Activated naive CD4-positive, alpha-beta T cell treated with anti-CD3 and anti-CD28 coated beads, Interleukin-2, amount 10 ng/mL, durations not matched to agents 7 days and 5 days (primary cell): ENCODE measurements around the gene ARHGAP12.
"Not testable (repeated sequence)": the region's sequence is repeated elsewhere in the genome, so short reads cannot be mapped to it uniquely, and the experiment has no call there.

Experiments
- CTCF ChIA-PET: fragments of 350-600 bp; sonication (Branson Sonifier 250); formaldehyde crosslinking; loops from one replicate; lab custom pipeline; 2021; ENCODE audit warnings: antibody characterized with exemption; lab: Charles Lee
- DNase-seq: peaks from one replicate; pipeline ENCODE4 v3.0.0-alpha.2; 2020
- H3K27ac Mint-ChIP-seq: one replicate; pipeline ENCODE4 v1.8.0; 2021; ENCODE audit warnings: mild to moderate bottlenecking, moderate library complexity, mixed read lengths
- H3K27me3 Mint-ChIP-seq: one replicate; pipeline ENCODE4 v1.8.0; 2021; ENCODE audit warnings: mild to moderate bottlenecking, mixed read lengths
- H3K36me3 Mint-ChIP-seq: one replicate; pipeline ENCODE4 v1.8.0; 2021; ENCODE audit warnings: mixed read lengths
- H3K4me1 Mint-ChIP-seq: one replicate; pipeline ENCODE4 v1.8.0; 2021; ENCODE audit warnings: mixed read lengths
- H3K4me3 Mint-ChIP-seq: one replicate; pipeline ENCODE4 v1.8.0; 2021; ENCODE audit warnings: mild to moderate bottlenecking, moderate library complexity, mixed read lengths
- H3K9me3 Mint-ChIP-seq: one replicate; pipeline ENCODE4 v1.8.0; 2021; ENCODE audit warnings: mixed read lengths

The ARHGAP12 gene

GRCh38 chr10:31897506-31897905 lies 31.1 kb downstream of the ARHGAP12 start:
- CTCF ChIA-PET = interaction anchor here (1.0 to 1.3 kb wide), 2 partner anchors 35 to 1269 kb away, joined by 3 to 4 read pairs; no protein-coding TSS in a partner anchor
- Mint-ChIP-seq H3K27me3 (no peaks in the 10 kb centered on the region), H3K4me3 (no peak overlapping the region), H3K36me3 (peaks cover 21% of the 10 kb centered on the region), H3K9me3 (peaks cover 2% of the 10 kb centered on the region), H3K4me1 (no peaks in the 10 kb centered on the region), H3K27ac (no peak overlapping the region)
- no peak for DNase-seq

GRCh38 chr10:31896968-31897384 lies 31.7 kb downstream of the ARHGAP12 start:
- Mint-ChIP-seq H3K27ac (no peak overlapping the region), H3K4me1 (no peaks in the 10 kb centered on the region), H3K9me3 (peaks cover 2% of the 10 kb centered on the region), H3K4me3 (no peak overlapping the region), H3K36me3 (peaks cover 20% of the 10 kb centered on the region), H3K27me3 (no peaks in the 10 kb centered on the region)
- DNase-seq = no peak
- CTCF ChIA-PET = interaction anchor here (1.0 to 1.3 kb wide), 2 partner anchors 35 to 1269 kb away, joined by 3 to 4 read pairs; no protein-coding TSS in a partner anchor

GRCh38 chr10:31895722-31896121 lies 32.9 kb downstream of the ARHGAP12 start:
- H3K4me1 Mint-ChIP-seq, H3K27me3 Mint-ChIP-seq, H3K27ac Mint-ChIP-seq, CTCF ChIA-PET, DNase-seq, H3K4me3 Mint-ChIP-seq, H3K9me3 Mint-ChIP-seq: not testable (repeated sequence)
- H3K36me3 Mint-ChIP-seq = peaks cover 19% of the 10 kb centered on the region

DNA sequence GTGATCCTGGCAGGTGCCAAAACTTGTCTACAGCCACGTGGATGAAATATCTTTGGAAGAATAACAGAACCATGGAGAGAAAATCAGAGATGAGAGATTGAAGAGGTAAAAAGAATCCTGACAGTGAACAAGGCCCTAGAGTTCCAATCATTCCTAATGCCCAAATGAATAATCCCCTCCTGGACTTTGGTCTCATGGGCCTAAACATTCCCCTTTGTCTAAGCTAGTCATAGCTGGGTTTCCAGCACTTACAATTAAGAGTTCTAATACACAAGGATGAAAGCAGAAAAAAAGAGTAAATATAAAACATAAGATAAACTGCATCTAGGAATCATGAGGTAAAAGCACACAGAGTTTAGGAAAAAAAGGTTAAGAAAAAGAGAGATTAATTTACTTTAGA lies 40.2 kb downstream of the ARHGAP12 start:
- H3K9me3 Mint-ChIP-seq = no peaks in the 10 kb centered on the region
- H3K27ac Mint-ChIP-seq = no peak overlapping the region
- peaks cover 10% of the 10 kb centered on the region for H3K36me3 Mint-ChIP-seq
- no peak overlapping the region for H3K4me3 Mint-ChIP-seq
- CTCF ChIA-PET = no interaction called here
- no peaks in the 10 kb centered on the region for H3K4me1 Mint-ChIP-seq
- DNase-seq = no peak
- no peaks in the 10 kb centered on the region for H3K27me3 Mint-ChIP-seq

DNA sequence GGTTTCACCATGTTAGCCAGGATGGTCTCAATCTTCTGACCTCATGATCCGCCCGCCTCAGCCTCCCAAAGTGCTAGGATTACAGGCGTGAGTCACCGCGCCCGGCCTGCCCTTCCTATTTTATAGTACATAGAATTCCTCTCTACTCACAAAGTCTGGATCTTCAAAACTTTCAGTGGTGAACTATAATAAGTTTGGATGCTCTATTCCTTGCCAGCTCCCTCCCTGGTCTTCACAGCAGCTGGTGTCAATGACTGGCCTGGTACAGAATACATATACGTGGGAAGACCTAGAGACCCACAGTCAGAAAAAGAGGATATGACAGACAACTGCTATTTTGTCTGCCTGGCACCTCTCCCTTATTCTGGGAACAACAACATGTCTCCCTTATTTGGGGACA lies 40.8 kb downstream of the ARHGAP12 start:
- H3K9me3 Mint-ChIP-seq = no peaks in the 10 kb centered on the region
- H3K27ac Mint-ChIP-seq = no peak overlapping the region
- CTCF ChIA-PET = no interaction called here
- no peak for DNase-seq
- no peaks in the 10 kb centered on the region for H3K27me3 Mint-ChIP-seq
- no peak overlapping the region for H3K4me3 Mint-ChIP-seq
- peaks cover 5% of the 10 kb centered on the region for H3K36me3 Mint-ChIP-seq
- H3K4me1 Mint-ChIP-seq = no peaks in the 10 kb centered on the region

DNA sequence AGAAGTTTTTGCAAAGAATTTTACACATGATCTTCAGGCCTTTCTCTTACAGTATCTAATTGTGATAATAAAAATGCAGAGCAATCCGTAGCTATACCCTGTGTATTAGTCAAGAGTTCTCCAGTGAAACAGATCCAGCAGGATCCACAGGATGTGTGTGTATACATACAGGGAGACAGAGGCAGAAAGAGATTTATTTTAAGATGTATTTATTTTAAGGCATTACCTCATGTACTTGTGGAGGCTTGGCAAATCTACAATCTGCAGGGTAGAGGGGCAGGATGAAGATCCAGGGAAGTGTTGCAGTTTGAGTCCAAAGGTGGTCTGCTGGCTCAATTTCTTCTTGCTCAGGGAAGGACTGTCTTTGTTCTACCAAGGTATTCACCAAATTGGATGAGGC lies 41.7 kb downstream of the ARHGAP12 start:
- CTCF ChIA-PET = interaction anchor here (1.7 kb wide), 1 partner anchor 25 kb away, joined by 5 read pairs; no protein-coding TSS in a partner anchor
- Mint-ChIP-seq H3K27ac (no peak overlapping the region), H3K4me3 (no peak overlapping the region), H3K36me3 (peaks cover 5% of the 10 kb centered on the region), H3K9me3 (no peaks in the 10 kb centered on the region), H3K4me1 (no peaks in the 10 kb centered on the region), H3K27me3 (no peaks in the 10 kb centered on the region)
- DNase-seq = no peak

DNA sequence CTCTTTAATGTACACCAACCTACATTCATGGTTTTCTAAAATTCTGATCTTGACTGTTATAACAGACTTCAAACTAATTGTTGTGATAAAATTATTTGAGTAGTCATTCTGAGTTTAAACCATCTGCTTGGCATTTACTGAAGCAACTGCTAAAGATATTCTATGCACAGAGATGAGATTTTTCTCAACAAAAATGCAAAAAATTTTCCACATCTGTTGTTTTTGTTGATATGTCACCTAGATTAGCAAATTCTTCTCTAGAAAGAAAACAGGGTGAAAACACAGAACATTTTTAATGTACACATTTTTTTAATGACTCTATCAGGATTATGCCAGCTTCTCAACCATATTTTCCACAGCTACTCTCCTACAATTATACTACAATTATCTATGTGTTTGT lies 42.7 kb downstream of the ARHGAP12 start:
- H3K9me3 Mint-ChIP-seq = no peaks in the 10 kb centered on the region
- CTCF ChIA-PET = interaction anchor here (1.7 kb wide), 1 partner anchor 24 kb away, joined by 5 read pairs; no protein-coding TSS in a partner anchor
- no peaks in the 10 kb centered on the region for H3K27me3 Mint-ChIP-seq
- no peak overlapping the region for H3K4me3 Mint-ChIP-seq
- H3K27ac Mint-ChIP-seq = no peak overlapping the region
- no peak for DNase-seq
- no peaks in the 10 kb centered on the region for H3K4me1 Mint-ChIP-seq
- peaks cover 3% of the 10 kb centered on the region for H3K36me3 Mint-ChIP-seq

- no peak overlapping the region for H3K27ac Mint-ChIP-seq
- H3K36me3 Mint-ChIP-seq = peaks cover 3% of the 10 kb centered on the region
- CTCF ChIA-PET = no interaction called here
- H3K4me1 Mint-ChIP-seq = no peaks in the 10 kb centered on the region
- H3K9me3 Mint-ChIP-seq = no peaks in the 10 kb centered on the region
- DNase-seq = no peak
- H3K27me3 Mint-ChIP-seq = no peaks in the 10 kb centered on the region
- no peak overlapping the region for H3K4me3 Mint-ChIP-seq
These were observed 44.2 kb downstream of the ARHGAP12 start for GRCh38 chr10:31884386-31884785.

- Mint-ChIP-seq H3K36me3 (peaks cover 3% of the 10 kb centered on the region), H3K4me3 (no peak overlapping the region), H3K4me1 (no peaks in the 10 kb centered on the region), H3K9me3 (no peaks in the 10 kb centered on the region), H3K27ac (no peak overlapping the region), H3K27me3 (no peaks in the 10 kb centered on the region)
- DNase-seq = no peak
- CTCF ChIA-PET = interaction anchor here (0.7 kb wide), 1 partner anchor 303 kb away, joined by 6 read pairs; no protein-coding TSS in a partner anchor
These were observed 45.2 kb downstream of the ARHGAP12 start for GRCh38 chr10:31883397-31883796.

DNA sequence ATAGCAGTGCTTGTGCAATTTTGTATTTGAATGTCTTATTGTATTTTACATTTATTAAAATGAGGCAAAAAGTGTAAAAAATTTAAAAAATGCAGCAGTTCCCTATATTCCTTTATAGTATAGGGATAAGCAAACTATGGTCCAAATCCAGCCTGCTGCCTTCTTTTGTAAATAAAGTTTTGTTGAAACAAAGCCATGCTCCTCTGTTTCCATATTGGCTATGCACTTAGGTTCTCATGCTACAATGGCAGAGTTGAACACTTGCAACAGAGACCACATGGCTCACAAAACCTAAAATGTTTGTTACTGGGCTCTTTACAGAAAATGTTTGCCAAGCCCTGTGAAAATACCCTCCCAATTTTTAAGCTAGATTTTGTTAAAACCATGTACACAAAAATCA lies 50.1 kb downstream of the ARHGAP12 start:
- DNase-seq = no peak
- Mint-ChIP-seq H3K4me3 (no peak overlapping the region), H3K36me3 (no peaks in the 10 kb centered on the region), H3K4me1 (peaks cover 18% of the 10 kb centered on the region), H3K27ac (no peak overlapping the region), H3K27me3 (no peaks in the 10 kb centered on the region), H3K9me3 (no peaks in the 10 kb centered on the region)
- CTCF ChIA-PET = interaction anchor here (0.8 to 1.7 kb wide), 2 partner anchors 16 to 51 kb away, joined by 3 to 4 read pairs; no protein-coding TSS in a partner anchor

DNA sequence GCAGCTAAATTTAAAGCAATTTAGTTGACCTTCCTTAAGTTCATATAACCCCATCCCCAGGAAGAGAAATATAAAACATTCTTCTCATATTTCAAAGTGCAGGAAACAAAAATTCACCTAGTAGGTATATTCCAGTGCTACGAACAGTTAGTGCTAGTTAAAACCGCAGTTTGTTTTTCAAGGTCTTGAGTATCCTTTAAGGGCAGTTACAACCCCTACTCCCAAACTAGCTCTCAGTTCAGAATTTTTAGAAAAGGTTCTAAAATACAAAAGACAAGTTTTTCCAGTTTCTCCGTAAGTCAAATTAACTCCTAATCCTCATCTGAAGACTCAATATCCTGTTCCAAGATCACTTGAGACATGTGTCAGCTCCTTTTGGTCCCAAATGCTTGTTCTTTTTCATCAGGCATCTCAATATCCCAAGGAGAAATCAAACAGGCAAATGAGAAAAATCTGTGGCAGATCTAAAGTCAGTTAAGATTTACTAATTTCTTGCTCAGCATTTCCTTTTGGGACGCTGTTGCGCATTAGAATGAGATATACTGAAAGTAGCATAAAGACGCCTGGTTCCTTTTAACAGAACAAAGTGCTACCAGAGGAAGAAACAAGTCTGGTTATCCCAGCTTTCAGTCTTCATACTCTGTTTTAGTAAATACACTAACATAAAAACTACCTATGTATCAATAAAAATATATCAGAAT lies 51.8 kb downstream of the ARHGAP12 start:
- CTCF ChIA-PET = interaction anchor here (0.6 to 2.2 kb wide), 2 partner anchors 14 to 54 kb away, joined by 3 to 4 read pairs; no protein-coding TSS in a partner anchor
- Mint-ChIP-seq H3K4me1 (peaks cover 18% of the 10 kb centered on the region), H3K27ac (no peak overlapping the region), H3K9me3 (no peaks in the 10 kb centered on the region), H3K36me3 (no peaks in the 10 kb centered on the region), H3K27me3 (no peaks in the 10 kb centered on the region), H3K4me3 (no peak overlapping the region)
- no peak for DNase-seq

- Mint-ChIP-seq H3K4me3 (no peak overlapping the region), H3K4me1 (peaks cover 18% of the 10 kb centered on the region), H3K27ac (no peak overlapping the region), H3K27me3 (no peaks in the 10 kb centered on the region), H3K36me3 (no peaks in the 10 kb centered on the region), H3K9me3 (no peaks in the 10 kb centered on the region)
- no peak for DNase-seq
- CTCF ChIA-PET = no interaction called here
These were observed 53.0 kb downstream of the ARHGAP12 start for GRCh38 chr10:31875608-31876007.

GRCh38 chr10:31873724-31874123 lies 54.9 kb downstream of the ARHGAP12 start:
- Mint-ChIP-seq H3K27ac (no peak overlapping the region), H3K36me3 (no peaks in the 10 kb centered on the region), H3K4me1 (peaks cover 18% of the 10 kb centered on the region), H3K27me3 (no peaks in the 10 kb centered on the region), H3K9me3 (no peaks in the 10 kb centered on the region), H3K4me3 (no peak overlapping the region)
- CTCF ChIA-PET = interaction anchor here (0.6 kb wide), 1 partner anchor 12 kb away, joined by 3 read pairs; no protein-coding TSS in a partner anchor
- DNase-seq = no peak

- H3K4me3 Mint-ChIP-seq = no peak overlapping the region
- no peaks in the 10 kb centered on the region for H3K27me3 Mint-ChIP-seq
- no peak for DNase-seq
- H3K4me1 Mint-ChIP-seq = peaks cover 13% of the 10 kb centered on the region
- CTCF ChIA-PET = interaction anchor here (2.1 kb wide), 1 partner anchor 10 kb away, joined by 11 read pairs; no protein-coding TSS in a partner anchor
- no peak overlapping the region for H3K27ac Mint-ChIP-seq
- H3K9me3 Mint-ChIP-seq = no peaks in the 10 kb centered on the region
- H3K36me3 Mint-ChIP-seq = no peaks in the 10 kb centered on the region
These were observed 57.2 kb downstream of the ARHGAP12 start for GRCh38 chr10:31871266-31872065.
